Iris pigment epithelial cell (primary cell): ENCODE measurements around the gene ARHGEF1.

Experiments used
- DNase-seq: peaks from one replicate; pipeline ENCODE4 v3.0.0-alpha.2; 2011; ENCODE audit warnings: low read depth

Gene ARHGEF1

DNA sequence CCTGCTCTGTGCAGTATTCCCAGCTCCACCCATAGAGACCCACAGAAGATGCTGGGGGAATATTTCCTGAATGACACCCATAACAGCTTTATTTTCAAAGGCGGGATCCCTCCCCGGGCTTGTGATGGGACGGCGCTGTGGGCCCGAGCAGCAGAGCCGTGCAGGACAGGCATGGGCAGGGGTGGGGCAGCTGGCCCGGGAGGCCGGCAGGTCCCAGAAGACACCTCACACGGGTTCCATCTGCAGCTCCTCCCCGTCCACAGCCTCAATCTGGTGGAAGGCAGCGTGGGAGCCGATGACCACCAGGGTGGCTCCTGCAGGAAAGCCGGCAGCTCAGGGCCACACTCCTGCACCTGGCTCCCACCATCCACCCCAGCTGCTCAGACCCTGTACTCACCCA is 73.6 kb downstream of the ARHGEF1 start:
- no peak for DNase-seq
